Neural progenitor cell (in vitro differentiated cells): ENCODE data around the gene METTL9.
"Not testable (repeated sequence)": the region's sequence is repeated elsewhere in the genome, so short reads cannot be mapped to it uniquely, and the experiment has no call there.

Source experiments
- CTCF ChIP-seq: fragments of 200-600 bp; sonication (generic); IDR thresholded peaks from 2 replicates; pipeline ENCODE4 v1.5.1; 2017; ENCODE audit warnings: antibody characterized with exemption, mild to moderate bottlenecking
- EZH2 ChIP-seq: fragments of 200-600 bp; sonication (generic); IDR thresholded peaks from 2 replicates; pipeline ENCODE4 v1.6.1; 2017; ENCODE audit warnings: antibody characterized with exemption, mild to moderate bottlenecking, moderate library complexity
- EZH2phosphoT487 ChIP-seq: fragments of 200-600 bp; sonication (generic); IDR thresholded peaks from 2 replicates; pipeline ENCODE4 v1.6.1; 2017; ENCODE audit warnings: antibody characterized with exemption

DNA sequence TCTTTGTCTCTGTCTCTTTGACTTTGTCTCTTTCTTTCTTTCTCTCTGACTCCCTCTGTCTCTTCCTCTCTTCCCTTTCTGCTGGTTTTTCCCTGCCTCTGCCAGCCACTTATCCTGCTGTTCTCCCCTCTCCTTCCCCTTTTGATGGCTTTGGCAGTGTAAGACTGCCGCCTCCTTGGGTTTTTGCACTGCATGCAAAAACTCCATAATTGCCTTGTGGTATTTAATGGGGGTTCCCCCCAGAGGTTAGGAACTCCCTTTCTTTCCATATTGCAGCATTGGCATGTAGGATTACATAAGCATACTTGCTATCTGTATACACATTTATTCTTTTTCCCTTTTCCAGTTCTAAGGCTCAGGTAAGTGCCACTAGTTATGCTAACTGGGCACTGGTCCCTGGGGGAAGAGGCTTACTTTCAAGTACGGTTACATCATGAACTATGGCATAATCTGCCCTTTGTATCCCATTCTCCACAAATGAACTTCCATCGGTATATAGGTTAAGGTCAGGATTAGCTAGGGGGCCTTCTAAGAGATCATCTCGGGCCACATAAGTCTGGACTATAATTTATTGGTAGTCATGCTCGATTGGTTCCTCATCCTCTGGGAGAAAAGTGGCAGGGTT is 32.7 kb downstream of the METTL9 start:
- not testable (repeated sequence) for TF ChIP-seq CTCF, EZH2, EZH2phosphoT487
